SU-DHL-6 (cell line): ENCODE results near the gene IGF2R.

ENCODE experiments used
- H2AFZ ChIP-seq: fragments of 200-600 bp; sonication (generic); 2 replicates; pipeline ENCODE4 v1.6.1; 2014; ENCODE audit warnings: low read depth, mild to moderate bottlenecking, moderate library complexity, mixed read lengths, antibody characterized with exemption, low read length; ENCODE audit not compliant: severe bottlenecking
- H3F3A ChIP-seq: fragments of 200-600 bp; shearing (Covaris generic); 2 replicates; pipeline ENCODE4 v1.6.0; 2016; ENCODE audit warnings: antibody characterized with exemption, mild to moderate bottlenecking; ENCODE audit not compliant: insufficient read depth
- H3K27ac ChIP-seq: fragments of 200-600 bp; sonication (generic); 2 replicates; pipeline ENCODE4 v1.5.1; 2016; ENCODE audit warnings: low read depth, mild to moderate bottlenecking, low read length, moderate library complexity, mixed read lengths
- H3K27me3 ChIP-seq: fragments of 200-600 bp; sonication (generic), shearing (Covaris generic); 2 replicates; pipeline ENCODE4 v1.6.0; 2014; ENCODE audit warnings: mild to moderate bottlenecking, low read length
- H3K36me3 ChIP-seq: fragments of 200-600 bp; sonication (generic); 2 replicates; pipeline ENCODE4 v1.6.1; 2014; ENCODE audit warnings: mild to moderate bottlenecking, low read length, mixed read lengths
- H3K4me2 ChIP-seq: fragments of 300-600, 200-600 bp; shearing (Covaris generic), sonication (generic); 2 replicates; pipeline ENCODE4 v1.6.0; 2014; ENCODE audit warnings: low read length, low read depth, mild to moderate bottlenecking; ENCODE audit not compliant: poor library complexity, severe bottlenecking
- H3K4me3 ChIP-seq: fragments of 200-600 bp; sonication (generic); 2 replicates; pipeline ENCODE4 v1.5.1; 2014; ENCODE audit warnings: antibody characterized with exemption, low read length, mild to moderate bottlenecking, mixed read lengths; ENCODE audit not compliant: insufficient read depth, poor library complexity, severe bottlenecking
- H3K79me2 ChIP-seq: fragments of 200-600 bp; sonication (generic); 2 replicates; pipeline ENCODE4 v1.6.1; 2014; ENCODE audit warnings: mild to moderate bottlenecking, low read length, moderate library complexity; ENCODE audit not compliant: insufficient read depth
- H3K9ac ChIP-seq: fragments of 200-600 bp; sonication (generic); 2 replicates; pipeline ENCODE4 v1.7.0; 2014; ENCODE audit warnings: mild to moderate bottlenecking, low read length
- H3K9me2 ChIP-seq: fragments of 200-600 bp; sonication (generic); replicated peaks from 2 replicates; pipeline ENCODE4 v1.6.1; 2014; ENCODE audit warnings: low read length; ENCODE audit not compliant: insufficient read depth
- H3K9me3 ChIP-seq: fragments of 200-600 bp; sonication (generic); 2 replicates; pipeline ENCODE4 v1.6.1; 2014; ENCODE audit warnings: low read length, mixed read lengths; ENCODE audit not compliant: insufficient read depth
- H4K20me1 ChIP-seq: fragments of 200-600 bp; sonication (generic); 2 replicates; pipeline ENCODE4 v1.6.1; 2014; ENCODE audit warnings: low read depth, mild to moderate bottlenecking, antibody characterized with exemption, low read length, moderate library complexity, mixed read lengths
- EZH2phosphoT487 ChIP-seq: fragments of 200-600 bp; sonication (generic), shearing (Covaris generic); conservative IDR thresholded peaks from 2 replicates; pipeline ENCODE4 v1.6.1; 2018; ENCODE audit warnings: mild to moderate bottlenecking, antibody characterized with exemption, low read length, moderate library complexity, mixed read lengths
- TF ChIP-seq, protein P1 (sequence below): fragments of 200-600 bp; sonication (generic); IDR thresholded peaks from one replicate; pipeline ENCODE4 v1.5.1; 2017; ENCODE audit warnings: antibody characterized with exemption, mild to moderate bottlenecking, low read length, moderate library complexity; ENCODE audit not compliant: insufficient read depth, poor library complexity, severe bottlenecking

The IGF2R gene

DNA sequence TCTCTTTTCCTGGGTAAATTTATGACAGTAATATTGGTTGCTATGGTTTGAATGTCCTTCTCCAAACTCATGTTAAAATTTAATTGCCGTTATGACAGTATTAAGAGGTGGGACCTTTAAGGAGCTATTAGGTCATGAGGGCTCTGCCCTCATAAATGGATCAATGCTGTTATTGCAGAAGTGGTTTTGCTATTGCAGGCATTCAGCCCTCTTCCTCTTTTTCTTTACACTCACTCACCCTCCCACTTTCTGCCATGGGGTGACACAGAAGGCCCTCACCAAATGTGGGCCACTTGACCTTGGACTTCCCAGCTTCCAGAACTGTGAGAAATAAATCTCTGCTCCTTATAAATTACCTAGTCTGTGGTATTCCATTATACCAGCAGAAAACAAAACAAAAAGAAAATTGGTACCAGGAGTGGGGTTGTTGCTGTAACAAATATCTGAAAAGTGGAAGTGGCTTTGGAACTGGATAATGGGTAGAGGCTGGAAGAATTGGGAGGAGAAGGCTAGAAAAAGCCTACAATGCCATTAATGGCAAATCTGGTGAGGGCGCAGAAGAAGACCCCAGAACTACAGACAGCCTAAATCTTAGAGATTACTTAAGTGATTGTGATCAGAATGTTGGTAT is 24.8 kb upstream of the IGF2R start:
- Histone ChIP-seq H3K36me3 (no peaks in the 10 kb centered on the region), H3K27me3 (no peaks in the 10 kb centered on the region), H3K79me2 (no peaks in the 10 kb centered on the region), H3K27ac (no peak overlapping the region), H3K4me2 (no peak overlapping the region), H3K9me3 (no peaks in the 10 kb centered on the region), H3K9ac (no peak overlapping the region), H3K4me3 (no peak overlapping the region), H3F3A (no peaks in the 10 kb centered on the region), H3K9me2 (no peaks in the 10 kb centered on the region), H2AFZ (no peak overlapping the region), H4K20me1 (no peaks in the 10 kb centered on the region)
- TF ChIP-seq EZH2phosphoT487, result no peak
- TF ChIP-seq, protein P1, sequence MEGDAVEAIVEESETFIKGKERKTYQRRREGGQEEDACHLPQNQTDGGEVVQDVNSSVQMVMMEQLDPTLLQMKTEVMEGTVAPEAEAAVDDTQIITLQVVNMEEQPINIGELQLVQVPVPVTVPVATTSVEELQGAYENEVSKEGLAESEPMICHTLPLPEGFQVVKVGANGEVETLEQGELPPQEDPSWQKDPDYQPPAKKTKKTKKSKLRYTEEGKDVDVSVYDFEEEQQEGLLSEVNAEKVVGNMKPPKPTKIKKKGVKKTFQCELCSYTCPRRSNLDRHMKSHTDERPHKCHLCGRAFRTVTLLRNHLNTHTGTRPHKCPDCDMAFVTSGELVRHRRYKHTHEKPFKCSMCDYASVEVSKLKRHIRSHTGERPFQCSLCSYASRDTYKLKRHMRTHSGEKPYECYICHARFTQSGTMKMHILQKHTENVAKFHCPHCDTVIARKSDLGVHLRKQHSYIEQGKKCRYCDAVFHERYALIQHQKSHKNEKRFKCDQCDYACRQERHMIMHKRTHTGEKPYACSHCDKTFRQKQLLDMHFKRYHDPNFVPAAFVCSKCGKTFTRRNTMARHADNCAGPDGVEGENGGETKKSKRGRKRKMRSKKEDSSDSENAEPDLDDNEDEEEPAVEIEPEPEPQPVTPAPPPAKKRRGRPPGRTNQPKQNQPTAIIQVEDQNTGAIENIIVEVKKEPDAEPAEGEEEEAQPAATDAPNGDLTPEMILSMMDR, result no peak

DNA sequence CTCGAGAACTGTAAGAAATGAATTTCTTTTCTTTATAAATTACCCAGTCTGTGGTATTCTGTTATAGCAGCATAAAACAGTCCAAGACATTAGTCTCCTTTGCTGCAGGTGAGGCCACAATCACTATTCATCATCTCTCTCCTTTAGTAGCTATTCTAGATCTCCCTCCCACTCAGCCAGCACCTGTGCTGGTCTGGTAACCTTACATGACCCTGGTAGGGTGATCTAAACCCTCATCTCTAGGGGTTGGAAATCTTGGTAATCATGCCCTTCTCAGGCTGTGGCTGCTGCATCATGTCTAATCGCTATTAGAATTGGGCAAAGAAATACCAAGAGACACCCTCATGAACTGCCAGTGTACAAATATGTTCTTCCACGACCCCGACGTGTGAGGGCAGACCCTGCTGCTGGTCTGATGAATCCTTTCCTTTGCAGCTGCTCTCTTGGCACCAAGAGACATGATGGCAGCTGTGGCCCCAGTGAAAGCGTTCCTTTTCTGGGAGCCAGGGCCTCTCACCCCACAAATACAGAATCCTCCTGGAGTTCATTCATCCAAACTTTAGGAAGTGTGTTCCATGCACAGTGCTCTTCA is 23.0 kb upstream of the IGF2R start:
- Histone ChIP-seq H3K4me3 (no peak overlapping the region), H3K36me3 (no peaks in the 10 kb centered on the region), H3K9me2 (no peaks in the 10 kb centered on the region), H4K20me1 (no peaks in the 10 kb centered on the region), H3K9me3 (no peaks in the 10 kb centered on the region), H3K9ac (no peak overlapping the region), H3K4me2 (no peak overlapping the region), H3K27me3 (no peaks in the 10 kb centered on the region), H3K27ac (no peak overlapping the region), H3K79me2 (no peaks in the 10 kb centered on the region), H3F3A (no peaks in the 10 kb centered on the region), H2AFZ (no peak overlapping the region)
- TF ChIP-seq, protein P1, result no peak
- TF ChIP-seq EZH2phosphoT487, result no peak

DNA sequence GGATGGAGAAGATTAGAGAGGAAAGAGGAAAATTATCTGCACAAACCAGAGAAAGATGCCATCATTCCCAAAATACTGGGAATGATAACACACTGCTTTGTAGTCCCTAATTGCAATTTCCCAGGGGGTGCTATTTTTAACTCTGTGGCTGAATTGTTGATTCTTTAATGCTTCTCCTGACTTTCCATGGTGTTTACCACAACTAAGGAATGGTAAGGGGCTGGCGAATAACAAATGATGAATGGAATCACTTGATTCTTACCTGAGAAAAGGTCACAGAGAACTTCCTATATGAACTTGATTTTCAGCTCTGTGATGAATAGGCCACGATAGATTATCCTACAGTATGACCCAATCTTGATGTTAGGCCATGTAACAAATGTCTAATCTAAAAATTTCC is 22.0 kb upstream of the IGF2R start:
- no peaks in the 10 kb centered on the region for H3K79me2 ChIP-seq
- H3F3A ChIP-seq, result no peaks in the 10 kb centered on the region
- H3K9me2 ChIP-seq, result no peaks in the 10 kb centered on the region
- no peak overlapping the region for H3K4me2 ChIP-seq
- H3K27ac ChIP-seq, result no peak overlapping the region
- H3K36me3 ChIP-seq, result no peaks in the 10 kb centered on the region
- no peak overlapping the region for H3K4me3 ChIP-seq
- no peak overlapping the region for H2AFZ ChIP-seq
- no peaks in the 10 kb centered on the region for H4K20me1 ChIP-seq
- no peak overlapping the region for H3K9ac ChIP-seq
- TF ChIP-seq, protein P1, result no peak
- no peak for TF ChIP-seq EZH2phosphoT487
- no peaks in the 10 kb centered on the region for H3K27me3 ChIP-seq
- no peaks in the 10 kb centered on the region for H3K9me3 ChIP-seq
